Parathyroid adenoma (tissue), 2 donors: ENCODE results near the gene SSPN.

Experiments
- H2AFZ ChIP-seq: fragments of 300-600 bp; sonication (generic); one replicate; pipeline ENCODE4 v1.7.0; 2017; ENCODE audit warnings: antibody characterized with exemption, mild to moderate bottlenecking
- H3K27ac ChIP-seq: fragments of 300-600 bp; sonication (generic); one replicate; pipeline ENCODE4 v1.7.0; 2017
- H3K27me3 ChIP-seq: fragments of 300-600 bp; sonication (generic); one replicate; pipeline ENCODE4 v1.7.0; 2017; ENCODE audit warnings: low read length; ENCODE audit not compliant: control insufficient read depth, insufficient read depth
- H3K36me3 ChIP-seq: fragments of 300-600 bp; sonication (generic); one replicate; pipeline ENCODE4 v1.7.0; 2017; ENCODE audit warnings: low read length; ENCODE audit not compliant: control insufficient read depth, insufficient read depth
- H3K4me1 ChIP-seq: fragments of 300-600 bp; sonication (generic); one replicate; pipeline ENCODE4 v1.7.0; 2017; ENCODE audit warnings: control low read depth
- H3K4me2 ChIP-seq: fragments of 300-600 bp; sonication (generic); one replicate; pipeline ENCODE4 v1.7.0; 2017; ENCODE audit warnings: low read length
- H3K4me3 ChIP-seq: fragments of 300-600 bp; sonication (generic); one replicate; pipeline ENCODE4 v1.7.0; 2017; ENCODE audit warnings: low read depth, low read length
- H3K79me2 ChIP-seq: fragments of 300-600 bp; sonication (generic); one replicate; pipeline ENCODE4 v1.7.0; 2017; ENCODE audit warnings: control low read depth
- H3K9ac ChIP-seq: fragments of 300-600 bp; sonication (generic); one replicate; pipeline ENCODE4 v1.7.0; 2017; ENCODE audit warnings: mild to moderate bottlenecking
- H3K9me3 ChIP-seq: fragments of 300-600 bp; sonication (generic); one replicate; pipeline ENCODE4 v1.7.0; 2017; ENCODE audit warnings: low read length; ENCODE audit not compliant: control insufficient read depth
- TF ChIP-seq, protein P1 (sequence below): fragments of 300-600 bp; sonication (generic); IDR thresholded peaks from one replicate; pipeline ENCODE4 v1.7.0; 2017; ENCODE audit warnings: antibody characterized with exemption, mild to moderate bottlenecking
- donor health status: primary hyperparathyroidism.

Gene SSPN

DNA sequence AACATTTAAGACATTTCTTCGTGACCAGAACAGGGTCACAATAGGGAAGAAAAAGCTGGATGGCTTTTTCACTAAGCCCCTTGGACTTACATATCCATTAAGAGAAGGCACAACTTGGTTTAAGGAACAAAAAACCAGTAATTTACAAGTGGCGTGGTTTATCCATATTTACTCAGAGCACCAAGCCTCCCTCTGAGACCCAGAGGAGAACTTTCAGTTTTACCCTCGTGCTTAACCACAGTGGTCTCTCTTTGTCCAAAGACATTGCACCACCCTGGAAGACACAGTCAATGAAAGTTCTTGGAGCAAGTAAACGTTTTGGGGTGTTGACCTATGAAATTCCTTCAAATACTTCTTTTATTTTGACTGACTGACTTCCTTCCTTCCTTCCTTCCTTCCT is 52.5 kb downstream of the SSPN start:
- Histone ChIP-seq H3K4me3 (no peak overlapping the region), H3K4me2 (no peak overlapping the region), H3K36me3 (no peaks in the 10 kb centered on the region), H3K4me1 (no peaks in the 10 kb centered on the region), H3K79me2 (no peaks in the 10 kb centered on the region), H3K9ac (no peak overlapping the region), H3K9me3 (no peaks in the 10 kb centered on the region), H3K27ac (no peak overlapping the region), H3K27me3 (no peaks in the 10 kb centered on the region), H2AFZ (no peak overlapping the region)
- TF ChIP-seq, protein P1, sequence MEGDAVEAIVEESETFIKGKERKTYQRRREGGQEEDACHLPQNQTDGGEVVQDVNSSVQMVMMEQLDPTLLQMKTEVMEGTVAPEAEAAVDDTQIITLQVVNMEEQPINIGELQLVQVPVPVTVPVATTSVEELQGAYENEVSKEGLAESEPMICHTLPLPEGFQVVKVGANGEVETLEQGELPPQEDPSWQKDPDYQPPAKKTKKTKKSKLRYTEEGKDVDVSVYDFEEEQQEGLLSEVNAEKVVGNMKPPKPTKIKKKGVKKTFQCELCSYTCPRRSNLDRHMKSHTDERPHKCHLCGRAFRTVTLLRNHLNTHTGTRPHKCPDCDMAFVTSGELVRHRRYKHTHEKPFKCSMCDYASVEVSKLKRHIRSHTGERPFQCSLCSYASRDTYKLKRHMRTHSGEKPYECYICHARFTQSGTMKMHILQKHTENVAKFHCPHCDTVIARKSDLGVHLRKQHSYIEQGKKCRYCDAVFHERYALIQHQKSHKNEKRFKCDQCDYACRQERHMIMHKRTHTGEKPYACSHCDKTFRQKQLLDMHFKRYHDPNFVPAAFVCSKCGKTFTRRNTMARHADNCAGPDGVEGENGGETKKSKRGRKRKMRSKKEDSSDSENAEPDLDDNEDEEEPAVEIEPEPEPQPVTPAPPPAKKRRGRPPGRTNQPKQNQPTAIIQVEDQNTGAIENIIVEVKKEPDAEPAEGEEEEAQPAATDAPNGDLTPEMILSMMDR: no peak

DNA sequence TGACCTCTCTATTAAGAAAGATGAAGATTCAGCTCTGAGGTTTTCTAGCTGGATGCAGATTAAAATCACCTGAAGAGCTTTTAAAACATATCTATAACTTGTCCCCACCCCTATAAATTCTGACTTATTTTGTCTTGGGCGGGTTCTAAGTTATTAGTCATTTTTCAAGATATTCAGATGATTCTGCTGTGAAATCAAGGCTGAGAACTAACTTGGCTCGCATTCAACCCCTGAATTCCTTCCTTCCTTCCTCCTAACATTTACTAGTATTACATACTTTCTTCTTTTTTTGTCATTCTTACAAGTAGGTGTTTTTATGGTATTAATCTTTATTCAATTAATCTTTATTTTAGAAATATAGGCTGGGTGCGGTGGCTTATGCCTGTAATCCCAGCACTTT is 55.4 kb downstream of the SSPN start:
- Histone ChIP-seq H3K27me3 (no peaks in the 10 kb centered on the region), H3K4me3 (no peak overlapping the region), H3K9ac (no peak overlapping the region), H3K36me3 (no peaks in the 10 kb centered on the region), H3K9me3 (no peaks in the 10 kb centered on the region), H3K4me2 (no peak overlapping the region), H3K4me1 (no peaks in the 10 kb centered on the region), H3K79me2 (no peaks in the 10 kb centered on the region), H2AFZ (no peak overlapping the region), H3K27ac (no peak overlapping the region)
- TF ChIP-seq, protein P1: no peak

DNA sequence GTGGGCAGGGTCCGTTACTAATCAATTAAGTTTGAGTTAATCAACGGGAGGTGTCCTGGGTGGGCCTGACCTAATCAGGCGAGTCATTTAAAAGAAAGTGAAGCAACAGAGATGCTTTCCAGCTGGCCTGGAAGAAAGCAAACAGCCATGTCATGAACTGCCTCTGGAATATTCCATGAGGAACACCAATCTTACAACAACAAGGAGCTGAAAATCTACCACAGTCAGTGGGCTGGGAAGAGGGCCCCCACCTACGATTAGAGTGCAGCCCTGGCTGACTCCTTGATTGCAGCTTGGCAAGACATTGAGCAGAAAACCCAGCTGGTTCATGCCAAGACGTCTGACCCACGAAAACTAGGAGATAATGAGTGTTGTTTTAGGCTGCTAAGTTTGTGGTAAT is 56.2 kb downstream of the SSPN start:
- TF ChIP-seq, protein P1: no peak
- no peak overlapping the region for H3K4me2 ChIP-seq
- H3K27me3 ChIP-seq: no peaks in the 10 kb centered on the region
- no peak overlapping the region for H2AFZ ChIP-seq
- H3K79me2 ChIP-seq: no peaks in the 10 kb centered on the region
- no peak overlapping the region for H3K9ac ChIP-seq
- no peak overlapping the region for H3K27ac ChIP-seq
- H3K4me1 ChIP-seq: no peaks in the 10 kb centered on the region
- H3K4me3 ChIP-seq: no peak overlapping the region
- H3K9me3 ChIP-seq: no peaks in the 10 kb centered on the region
- no peaks in the 10 kb centered on the region for H3K36me3 ChIP-seq

DNA sequence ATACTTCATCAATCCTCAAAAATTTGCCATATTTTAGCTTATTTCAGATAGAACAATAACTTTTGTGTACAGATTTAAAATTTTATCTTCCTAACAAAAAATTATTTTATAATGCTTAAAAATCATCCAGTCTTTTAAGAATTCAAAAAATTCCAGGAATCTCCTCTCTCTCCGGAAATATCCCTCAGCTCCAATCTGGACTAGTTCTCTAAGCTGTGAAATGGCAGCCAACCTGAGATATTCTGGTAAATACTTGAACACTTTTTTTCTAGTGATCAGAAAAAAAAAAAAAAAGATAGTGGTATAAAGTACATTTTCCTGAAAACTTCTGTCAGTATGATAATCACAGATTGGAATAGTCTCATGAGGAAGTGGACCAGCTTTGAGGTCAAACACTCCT is 57.6 kb downstream of the SSPN start:
- Histone ChIP-seq H3K27me3 (no peaks in the 10 kb centered on the region), H3K4me3 (no peak overlapping the region)
- TF ChIP-seq, protein P1: no peak

DNA sequence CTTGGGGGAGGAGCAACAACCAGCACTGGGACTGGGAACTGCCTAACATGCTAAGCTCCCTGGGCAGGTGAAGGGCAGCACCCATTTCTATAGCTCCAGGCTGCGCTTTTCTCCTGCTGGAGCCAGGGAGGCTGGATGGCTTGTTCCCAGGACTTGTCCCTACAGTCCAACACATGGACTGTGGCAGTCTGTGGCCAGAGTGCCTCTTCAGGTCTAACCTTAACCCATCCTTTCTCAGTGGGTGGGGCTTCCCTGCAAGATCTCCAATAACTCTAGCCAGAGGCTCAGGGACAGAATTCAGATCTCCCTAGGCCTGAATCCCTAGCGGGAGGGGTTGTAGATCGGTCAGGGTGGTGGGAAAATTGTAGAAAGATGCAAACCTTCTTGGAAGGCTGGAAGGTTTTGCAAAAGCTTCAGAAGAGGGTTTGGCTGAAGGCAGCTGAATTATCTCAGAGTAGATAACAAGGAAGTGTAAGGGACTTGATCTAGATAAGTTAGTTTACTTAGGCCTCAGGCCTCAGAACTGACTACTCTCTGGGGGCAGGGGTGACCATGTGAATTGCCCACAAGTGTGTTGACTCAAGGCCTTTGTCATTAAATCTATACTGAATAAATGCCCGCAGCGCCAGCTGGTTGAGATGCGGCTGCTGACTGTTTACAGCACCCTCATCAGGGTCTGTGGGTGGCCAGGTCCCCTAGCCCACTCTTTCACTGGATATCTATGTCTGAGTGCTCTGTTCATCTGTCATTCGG is 60.7 kb downstream of the SSPN start:
- Histone ChIP-seq H3K27ac (no peak overlapping the region), H3K4me3 (no peak overlapping the region), H3K4me2 (no peak overlapping the region), H3K27me3 (no peaks in the 10 kb centered on the region), H3K36me3 (no peaks in the 10 kb centered on the region), H3K9me3 (no peaks in the 10 kb centered on the region), H2AFZ (no peak overlapping the region), H3K79me2 (no peaks in the 10 kb centered on the region), H3K4me1 (no peaks in the 10 kb centered on the region), H3K9ac (no peak overlapping the region)
- TF ChIP-seq, protein P1: no peak

More for the DNA sequence above, 57.6 kb downstream of the SSPN start:
- no peaks in the 10 kb centered on the region for H3K4me1 ChIP-seq
- H3K36me3 ChIP-seq: no peaks in the 10 kb centered on the region
- no peaks in the 10 kb centered on the region for H3K9me3 ChIP-seq
- H3K9ac ChIP-seq: no peak overlapping the region
- no peak overlapping the region for H2AFZ ChIP-seq
- no peak overlapping the region for H3K27ac ChIP-seq
- H3K4me2 ChIP-seq: no peak overlapping the region
- no peaks in the 10 kb centered on the region for H3K79me2 ChIP-seq
